ENCODE measurements around the gene MACF1. TPM values are rescaled to one million over a fixed set of nuclear protein-coding genes. Genes with fewer than 3 reads are reported as not detected.
"Not testable (repeated sequence)": the region's sequence is repeated elsewhere in the genome, so short reads cannot be mapped to it uniquely, and the experiment has no call there.

MACF1 gene
- total and polyA plus RNA-seq, 4 donors: 284 to 366 (median 329) TPM

GRCh38 chr1:39467108-39467720 lies 262.7 kb downstream of the MACF1 start:
- H3K36me3 ChIP-seq (ENCODE audit: control insufficient read depth, insufficient read depth, low read length): peaks cover 50% of the 10 kb centered on the region
- WGBS (ENCODE audit: insufficient coverage): 100% methylated on average over 2 of the region's 16 CpGs
- not testable (repeated sequence) for H3K4me1 ChIP-seq (ENCODE audit: control insufficient read depth, insufficient read depth, low read length); DNase-seq (ENCODE audit: low read depth in 4 of 6, low spot score in 6 of 6); H3K27ac ChIP-seq (ENCODE audit: low read depth, low read length); H3K9me3 ChIP-seq (ENCODE audit: control insufficient read depth, insufficient read depth, low read length); H3K27me3 ChIP-seq (ENCODE audit: control insufficient read depth, insufficient read depth, low read length); H3K4me3 ChIP-seq (ENCODE audit: low read depth, low read length)

DNA sequence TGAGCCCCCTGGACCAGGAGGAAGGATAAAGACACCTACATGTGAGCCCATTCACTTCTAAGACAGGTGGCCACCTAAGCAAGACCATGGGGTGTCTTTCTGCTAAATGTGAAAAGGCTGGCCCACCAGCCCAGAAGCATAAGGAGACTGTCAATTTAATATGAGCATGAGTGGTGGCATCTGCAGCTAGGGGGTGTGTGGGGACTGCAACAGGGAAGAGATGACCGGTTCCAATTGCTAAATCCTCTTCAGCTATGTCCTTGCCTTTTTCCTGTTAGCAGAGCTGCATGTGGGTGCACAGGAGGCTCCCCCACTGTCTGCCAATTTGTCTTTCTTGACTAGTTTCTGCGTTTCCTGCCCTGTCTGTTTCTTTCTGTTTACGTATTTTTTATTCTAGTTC lies 264.7 kb downstream of the MACF1 start:
- peaks cover 36% of the 10 kb centered on the region for H3K36me3 ChIP-seq (ENCODE audit: control insufficient read depth, insufficient read depth, low read length)
- no peaks in the 10 kb centered on the region for H3K27me3 ChIP-seq (ENCODE audit: control insufficient read depth, insufficient read depth, low read length)
- WGBS (ENCODE audit: insufficient coverage): 96% methylated on average over 3 of the region's 3 CpGs

DNA sequence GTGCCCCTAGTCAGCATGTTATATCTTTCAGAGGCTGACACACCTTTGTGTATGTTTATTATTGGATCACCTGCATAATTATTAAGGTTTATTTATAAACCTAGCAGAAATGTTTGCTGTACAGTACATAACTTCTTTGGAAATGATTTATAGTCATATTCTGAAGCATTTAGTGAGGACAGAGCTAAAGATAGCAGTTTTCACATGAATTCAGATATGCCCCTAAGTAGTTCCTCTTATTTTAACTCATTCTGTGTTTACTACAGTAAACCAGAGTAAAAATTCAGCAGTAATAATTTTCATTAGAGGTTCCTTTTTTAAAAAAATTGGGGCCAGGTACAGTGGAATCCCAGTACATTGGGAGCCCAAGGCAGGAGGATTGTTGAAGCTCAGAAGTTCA lies 265.5 kb downstream of the MACF1 start:
- DNase-seq (ENCODE audit: low read depth in 4 of 6, low spot score in 6 of 6): no peak
- no peak overlapping the region for H3K4me3 ChIP-seq (ENCODE audit: low read depth, low read length)
- H3K9me3 ChIP-seq (ENCODE audit: control insufficient read depth, insufficient read depth, low read length): no peaks in the 10 kb centered on the region
- H3K27me3 ChIP-seq (ENCODE audit: control insufficient read depth, insufficient read depth, low read length): no peaks in the 10 kb centered on the region
- no peak overlapping the region for H3K27ac ChIP-seq (ENCODE audit: low read depth, low read length)
- H3K36me3 ChIP-seq (ENCODE audit: control insufficient read depth, insufficient read depth, low read length): peaks cover 32% of the 10 kb centered on the region
- H3K4me1 ChIP-seq (ENCODE audit: control insufficient read depth, insufficient read depth, low read length): no peaks in the 10 kb centered on the region

More for the DNA sequence above, 264.7 kb downstream of the MACF1 start:
- Histone ChIP-seq H3K4me3 (ENCODE audit: low read depth, low read length) (no peak overlapping the region), H3K4me1 (ENCODE audit: control insufficient read depth, insufficient read depth, low read length) (no peaks in the 10 kb centered on the region), H3K9me3 (ENCODE audit: control insufficient read depth, insufficient read depth, low read length) (no peaks in the 10 kb centered on the region), H3K27ac (ENCODE audit: low read depth, low read length) (no peak overlapping the region)
- DNase-seq (ENCODE audit: low read depth in 4 of 6, low spot score in 6 of 6): no peak

DNA sequence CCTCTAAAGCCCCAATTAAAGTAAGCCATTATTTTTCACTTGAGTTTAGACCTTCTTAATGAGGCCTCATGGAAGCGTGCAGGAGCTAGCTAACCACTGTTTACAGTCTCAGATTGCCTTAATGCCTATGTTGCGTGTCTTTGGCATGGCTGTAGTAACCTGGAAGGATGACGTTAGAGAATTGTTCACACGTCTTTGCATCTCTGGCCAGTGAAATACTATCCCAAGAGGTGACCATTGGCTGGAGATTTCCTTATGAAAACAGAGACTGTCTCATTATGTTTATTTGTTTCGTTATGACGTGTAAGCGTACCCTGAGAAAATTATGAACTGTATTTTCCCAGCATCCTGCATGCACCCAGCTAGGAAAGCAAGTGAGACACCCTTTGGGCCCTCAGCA lies 268.3 kb downstream of the MACF1 start:
- no peaks in the 10 kb centered on the region for H3K27me3 ChIP-seq (ENCODE audit: control insufficient read depth, insufficient read depth, low read length)
- no peak for DNase-seq (ENCODE audit: low read depth in 4 of 6, low spot score in 6 of 6)
- 87% methylated on average over 5 of the region's 7 CpGs for WGBS (ENCODE audit: insufficient coverage)
- peaks cover 27% of the 10 kb centered on the region for H3K36me3 ChIP-seq (ENCODE audit: control insufficient read depth, insufficient read depth, low read length)
- no peak overlapping the region for H3K27ac ChIP-seq (ENCODE audit: low read depth, low read length)
- H3K4me3 ChIP-seq (ENCODE audit: low read depth, low read length): no peak overlapping the region
- no peaks in the 10 kb centered on the region for H3K9me3 ChIP-seq (ENCODE audit: control insufficient read depth, insufficient read depth, low read length)
- H3K4me1 ChIP-seq (ENCODE audit: control insufficient read depth, insufficient read depth, low read length): no peaks in the 10 kb centered on the region

DNA sequence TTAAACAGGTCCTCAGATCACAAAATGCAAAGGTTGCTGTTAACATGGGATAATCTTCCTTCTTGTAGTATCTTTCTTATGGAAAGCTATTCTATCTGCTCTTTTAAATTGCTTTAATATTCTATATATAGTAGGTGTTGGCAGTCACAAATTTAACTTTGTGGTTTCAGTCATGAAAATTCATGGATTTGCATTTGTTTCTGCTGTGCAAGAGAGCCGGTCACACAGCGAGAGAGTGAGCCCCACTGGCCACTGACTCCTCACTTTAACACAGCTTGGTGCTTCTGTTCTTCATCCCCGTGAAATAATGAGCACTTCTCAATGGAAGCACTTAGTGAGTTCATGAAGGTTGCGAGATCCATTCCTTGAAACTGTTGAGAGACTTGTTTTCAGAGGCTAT lies 268.8 kb downstream of the MACF1 start:
- Histone ChIP-seq H3K4me1 (ENCODE audit: control insufficient read depth, insufficient read depth, low read length) (no peaks in the 10 kb centered on the region), H3K36me3 (ENCODE audit: control insufficient read depth, insufficient read depth, low read length) (peaks cover 23% of the 10 kb centered on the region), H3K4me3 (ENCODE audit: low read depth, low read length) (no peak overlapping the region), H3K27ac (ENCODE audit: low read depth, low read length) (no peak overlapping the region), H3K9me3 (ENCODE audit: control insufficient read depth, insufficient read depth, low read length) (no peaks in the 10 kb centered on the region), H3K27me3 (ENCODE audit: control insufficient read depth, insufficient read depth, low read length) (no peaks in the 10 kb centered on the region)
- no CpG with 5 or more reads among the region's 4 CpGs for WGBS (ENCODE audit: insufficient coverage)
- no peak for DNase-seq (ENCODE audit: low read depth in 4 of 6, low spot score in 6 of 6)

- Histone ChIP-seq H3K36me3 (ENCODE audit: control insufficient read depth, insufficient read depth, low read length) (peaks cover 13% of the 10 kb centered on the region), H3K4me3 (ENCODE audit: low read depth, low read length) (no peak overlapping the region), H3K27ac (ENCODE audit: low read depth, low read length) (no peak overlapping the region), H3K4me1 (ENCODE audit: control insufficient read depth, insufficient read depth, low read length) (no peaks in the 10 kb centered on the region), H3K27me3 (ENCODE audit: control insufficient read depth, insufficient read depth, low read length) (no peaks in the 10 kb centered on the region), H3K9me3 (ENCODE audit: control insufficient read depth, insufficient read depth, low read length) (no peaks in the 10 kb centered on the region)
- WGBS (ENCODE audit: insufficient coverage): 92% methylated on average over 4 of the region's 4 CpGs
- no peak for DNase-seq (ENCODE audit: low read depth in 4 of 6, low spot score in 6 of 6)
Observed at GRCh38 chr1:39474810-39475209, 270.3 kb downstream of the MACF1 start.

DNA sequence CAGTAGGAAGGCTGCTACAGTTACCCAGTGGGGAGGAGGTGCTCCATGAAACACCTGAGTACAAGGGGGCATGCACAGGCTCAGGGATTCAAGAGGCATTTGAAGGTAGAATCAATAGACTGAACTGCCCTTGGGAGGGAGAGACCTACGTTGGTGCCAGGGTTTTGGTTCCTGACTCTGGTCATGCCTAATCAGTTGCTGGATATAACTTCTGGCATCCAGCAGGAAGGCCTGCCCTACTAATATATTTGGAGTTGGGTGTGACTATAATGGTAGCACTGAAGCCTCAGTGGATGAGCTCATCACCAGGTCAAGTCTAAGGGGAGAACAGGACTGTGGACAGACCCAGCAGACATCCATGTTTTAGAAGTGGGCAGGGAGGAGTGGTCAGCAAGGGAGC lies 271.1 kb downstream of the MACF1 start:
- peaks cover 11% of the 10 kb centered on the region for H3K36me3 ChIP-seq (ENCODE audit: control insufficient read depth, insufficient read depth, low read length)
- not testable (repeated sequence) for H3K27me3 ChIP-seq (ENCODE audit: control insufficient read depth, insufficient read depth, low read length); H3K4me1 ChIP-seq (ENCODE audit: control insufficient read depth, insufficient read depth, low read length); H3K9me3 ChIP-seq (ENCODE audit: control insufficient read depth, insufficient read depth, low read length); H3K4me3 ChIP-seq (ENCODE audit: low read depth, low read length); DNase-seq (ENCODE audit: low read depth in 4 of 6, low spot score in 6 of 6); H3K27ac ChIP-seq (ENCODE audit: low read depth, low read length)
- WGBS (ENCODE audit: insufficient coverage): 67% methylated on average over 1 of the region's 1 CpG

- 90% methylated on average over 3 of the region's 5 CpGs for WGBS (ENCODE audit: insufficient coverage)
Observed at GRCh38 chr1:39478126-39478915, 273.8 kb downstream of the MACF1 start.

DNA sequence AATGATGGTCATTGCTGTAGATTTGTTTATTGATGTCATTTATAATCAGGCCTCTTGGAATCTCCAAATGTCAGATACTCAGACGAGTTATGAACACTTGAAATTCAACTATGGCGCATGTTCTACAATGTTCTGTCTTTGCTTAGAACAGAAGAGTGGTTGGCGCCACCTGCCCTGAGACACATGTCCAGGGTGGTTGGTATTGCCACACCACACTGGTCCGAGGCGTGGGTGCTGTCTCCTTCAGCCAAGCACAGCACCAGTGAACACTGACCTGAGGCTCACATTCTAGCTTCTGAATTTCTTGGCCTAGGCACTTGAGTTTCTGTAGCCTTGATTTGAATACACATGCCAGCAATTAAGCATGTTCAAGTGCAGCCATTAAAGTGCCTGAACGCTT lies 276.8 kb downstream of the MACF1 start:
- Histone ChIP-seq H3K27ac (ENCODE audit: low read depth, low read length) (no peak overlapping the region), H3K27me3 (ENCODE audit: control insufficient read depth, insufficient read depth, low read length) (no peaks in the 10 kb centered on the region), H3K4me3 (ENCODE audit: low read depth, low read length) (no peak overlapping the region), H3K4me1 (ENCODE audit: control insufficient read depth, insufficient read depth, low read length) (no peaks in the 10 kb centered on the region), H3K36me3 (ENCODE audit: control insufficient read depth, insufficient read depth, low read length) (peaks cover 27% of the 10 kb centered on the region), H3K9me3 (ENCODE audit: control insufficient read depth, insufficient read depth, low read length) (no peaks in the 10 kb centered on the region)
- 91% methylated on average over 5 of the region's 6 CpGs for WGBS (ENCODE audit: insufficient coverage)
- no peak for DNase-seq (ENCODE audit: low read depth in 4 of 6, low spot score in 6 of 6)

More at GRCh38 chr1:39478126-39478915, 273.8 kb downstream of the MACF1 start:
- no peak for DNase-seq (ENCODE audit: low read depth in 4 of 6, low spot score in 6 of 6)
- Histone ChIP-seq H3K9me3 (ENCODE audit: control insufficient read depth, insufficient read depth, low read length) (no peaks in the 10 kb centered on the region), H3K4me3 (ENCODE audit: low read depth, low read length) (no peak overlapping the region), H3K27me3 (ENCODE audit: control insufficient read depth, insufficient read depth, low read length) (no peaks in the 10 kb centered on the region), H3K27ac (ENCODE audit: low read depth, low read length) (no peak overlapping the region), H3K36me3 (ENCODE audit: control insufficient read depth, insufficient read depth, low read length) (peaks cover 24% of the 10 kb centered on the region), H3K4me1 (ENCODE audit: control insufficient read depth, insufficient read depth, low read length) (no peaks in the 10 kb centered on the region)

DNA sequence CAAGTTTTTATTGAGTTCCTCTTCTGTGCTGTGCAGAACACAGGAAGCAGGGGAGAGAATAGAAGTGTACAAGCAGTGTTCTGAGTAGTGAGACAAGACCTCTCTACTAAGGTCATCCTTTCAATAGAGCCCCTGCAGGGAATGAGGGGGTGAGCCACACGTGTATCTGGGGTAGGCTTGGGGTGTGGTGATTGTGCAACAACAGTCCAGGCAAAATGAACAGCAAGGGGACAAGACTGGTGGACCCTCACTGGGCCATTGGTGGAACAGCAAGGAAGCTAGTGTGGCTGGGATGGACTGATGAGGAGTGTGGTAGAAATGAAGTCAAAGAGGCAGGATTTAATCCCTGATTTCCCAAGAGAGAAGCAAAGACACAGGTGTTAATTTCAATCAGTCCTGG lies 278.8 kb downstream of the MACF1 start:
- no peaks in the 10 kb centered on the region for H3K4me1 ChIP-seq (ENCODE audit: control insufficient read depth, insufficient read depth, low read length)
- no peak overlapping the region for H3K27ac ChIP-seq (ENCODE audit: low read depth, low read length)
- H3K4me3 ChIP-seq (ENCODE audit: low read depth, low read length): no peak overlapping the region
- WGBS (ENCODE audit: insufficient coverage): 50% methylated on average over 1 of the region's 1 CpG
- no peaks in the 10 kb centered on the region for H3K9me3 ChIP-seq (ENCODE audit: control insufficient read depth, insufficient read depth, low read length)
- H3K36me3 ChIP-seq (ENCODE audit: control insufficient read depth, insufficient read depth, low read length): peaks cover 36% of the 10 kb centered on the region
- H3K27me3 ChIP-seq (ENCODE audit: control insufficient read depth, insufficient read depth, low read length): no peaks in the 10 kb centered on the region
- no peak for DNase-seq (ENCODE audit: low read depth in 4 of 6, low spot score in 6 of 6)
